ENCODE data around the gene PTPRT.

The PTPRT gene

DNA sequence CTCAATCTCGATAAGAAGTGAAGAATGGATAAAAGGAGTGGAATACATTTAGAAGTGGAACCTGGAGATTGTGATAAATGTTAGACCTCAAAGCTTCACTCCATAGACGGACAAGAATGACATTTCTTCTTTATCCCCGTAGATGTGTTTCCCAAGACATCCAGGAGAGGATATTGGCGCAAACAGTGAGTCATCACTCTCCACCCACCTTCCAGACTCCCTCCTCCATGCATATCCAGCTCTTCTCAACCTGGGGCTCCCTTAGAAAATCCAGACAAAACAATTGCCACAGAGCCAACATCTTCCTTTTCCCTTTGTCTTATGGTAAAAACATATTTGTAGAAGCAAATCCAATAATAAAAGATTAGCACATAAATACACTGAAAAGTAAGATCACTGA lies 586.1 kb downstream of the PTPRT start:
- H3K27ac ChIP-seq: no peak overlapping the region
- no peak for TF ChIP-seq ZFX (IDR thresholded peaks at IDR 0.05; ENCODE audit: borderline replicate concordance)
- TF ChIP-seq, protein P1, sequence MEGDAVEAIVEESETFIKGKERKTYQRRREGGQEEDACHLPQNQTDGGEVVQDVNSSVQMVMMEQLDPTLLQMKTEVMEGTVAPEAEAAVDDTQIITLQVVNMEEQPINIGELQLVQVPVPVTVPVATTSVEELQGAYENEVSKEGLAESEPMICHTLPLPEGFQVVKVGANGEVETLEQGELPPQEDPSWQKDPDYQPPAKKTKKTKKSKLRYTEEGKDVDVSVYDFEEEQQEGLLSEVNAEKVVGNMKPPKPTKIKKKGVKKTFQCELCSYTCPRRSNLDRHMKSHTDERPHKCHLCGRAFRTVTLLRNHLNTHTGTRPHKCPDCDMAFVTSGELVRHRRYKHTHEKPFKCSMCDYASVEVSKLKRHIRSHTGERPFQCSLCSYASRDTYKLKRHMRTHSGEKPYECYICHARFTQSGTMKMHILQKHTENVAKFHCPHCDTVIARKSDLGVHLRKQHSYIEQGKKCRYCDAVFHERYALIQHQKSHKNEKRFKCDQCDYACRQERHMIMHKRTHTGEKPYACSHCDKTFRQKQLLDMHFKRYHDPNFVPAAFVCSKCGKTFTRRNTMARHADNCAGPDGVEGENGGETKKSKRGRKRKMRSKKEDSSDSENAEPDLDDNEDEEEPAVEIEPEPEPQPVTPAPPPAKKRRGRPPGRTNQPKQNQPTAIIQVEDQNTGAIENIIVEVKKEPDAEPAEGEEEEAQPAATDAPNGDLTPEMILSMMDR (IDR thresholded peaks at IDR 0.05): no peak

DNA sequence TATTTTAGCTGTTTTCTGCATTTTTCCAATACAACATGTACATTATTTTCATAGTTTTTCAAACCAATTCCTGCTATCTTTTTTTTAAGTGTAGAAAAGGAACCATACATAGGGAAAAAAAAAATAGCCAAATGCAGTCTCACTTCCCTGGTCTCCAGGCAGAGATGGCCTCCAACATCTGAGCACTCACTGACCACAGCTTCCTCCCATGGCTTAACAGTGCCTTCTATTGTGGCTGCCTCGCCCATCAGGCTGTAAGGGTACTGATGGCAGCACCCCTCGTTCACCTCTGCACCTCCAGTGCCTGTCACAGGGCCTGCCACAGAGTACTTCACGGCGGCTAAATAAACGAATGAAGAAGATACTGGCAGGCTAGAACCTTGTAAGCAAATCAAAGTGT lies 591.1 kb downstream of the PTPRT start:
- no peak for TF ChIP-seq ZFX (IDR thresholded peaks at IDR 0.05; ENCODE audit: borderline replicate concordance)
- TF ChIP-seq, protein P1 (IDR thresholded peaks at IDR 0.05): no peak
- no peak overlapping the region for H3K27ac ChIP-seq

DNA sequence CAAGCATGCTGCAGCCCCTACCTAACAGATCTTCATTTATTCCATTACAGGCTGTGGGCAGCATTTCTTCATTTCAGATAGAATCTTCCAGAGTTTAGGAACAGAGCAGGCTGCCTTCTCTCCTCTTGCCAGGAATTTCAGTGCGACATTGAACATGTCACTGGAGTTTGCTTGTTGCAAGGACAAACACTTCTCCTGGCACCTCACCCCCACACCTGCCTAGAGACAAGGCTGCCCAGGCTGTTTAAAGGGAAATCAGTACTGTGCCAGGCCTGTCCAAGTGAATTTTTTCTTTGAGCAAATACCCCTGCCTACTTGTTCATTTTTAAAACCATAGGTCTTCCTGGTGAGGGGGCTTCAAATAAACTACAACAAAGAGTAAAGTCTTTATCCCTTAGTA lies 594.1 kb downstream of the PTPRT start:
- TF ChIP-seq ZFX (IDR thresholded peaks at IDR 0.05; ENCODE audit: borderline replicate concordance): no peak
- TF ChIP-seq, protein P1 (IDR thresholded peaks at IDR 0.05): no peak
- H3K27ac ChIP-seq: no peak overlapping the region

DNA sequence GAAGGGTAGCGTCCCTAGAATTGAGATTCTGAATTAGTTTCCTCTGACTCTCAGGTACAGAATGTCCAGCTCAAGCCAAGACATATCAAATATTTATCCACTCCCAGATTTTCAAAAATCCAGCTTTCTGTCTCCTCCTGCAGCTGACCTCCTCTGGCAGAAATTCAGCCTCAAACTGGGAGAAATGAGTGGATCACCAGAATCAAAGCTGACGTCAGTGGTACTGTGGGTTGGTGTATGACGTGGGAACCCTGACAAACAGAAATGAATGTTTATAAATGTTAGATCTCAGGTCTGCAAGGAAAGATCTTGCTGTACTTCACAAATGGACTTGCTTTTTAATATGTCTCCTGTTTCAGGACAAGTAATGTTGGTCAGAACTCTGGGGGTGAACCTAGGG lies 595.0 kb downstream of the PTPRT start:
- H3K27ac ChIP-seq: no peak overlapping the region
- no peak for TF ChIP-seq ZFX (IDR thresholded peaks at IDR 0.05; ENCODE audit: borderline replicate concordance)
- TF ChIP-seq, protein P1 (IDR thresholded peaks at IDR 0.05): no peak

DNA sequence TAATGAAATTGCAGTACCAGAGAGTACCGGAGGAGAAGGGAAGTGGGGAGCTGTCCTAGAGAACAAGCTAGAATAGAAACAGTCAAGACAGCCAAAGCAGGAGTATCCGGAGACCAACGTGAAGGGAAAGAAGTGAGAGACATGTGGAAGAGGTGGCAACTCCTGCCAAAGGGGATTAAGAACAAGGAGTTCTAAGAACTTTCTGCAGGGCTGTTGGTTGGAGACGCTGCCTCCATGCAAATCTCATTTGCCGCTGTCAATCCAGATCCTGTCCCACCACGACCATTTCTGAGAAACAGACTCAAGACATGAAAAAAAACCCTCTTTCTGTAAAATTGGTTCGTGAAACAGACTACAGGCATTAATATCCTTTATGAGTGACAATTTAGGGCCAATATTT lies 595.7 kb downstream of the PTPRT start:
- TF ChIP-seq, protein P1 (IDR thresholded peaks at IDR 0.05): no peak
- no peak overlapping the region for H3K27ac ChIP-seq

DNA sequence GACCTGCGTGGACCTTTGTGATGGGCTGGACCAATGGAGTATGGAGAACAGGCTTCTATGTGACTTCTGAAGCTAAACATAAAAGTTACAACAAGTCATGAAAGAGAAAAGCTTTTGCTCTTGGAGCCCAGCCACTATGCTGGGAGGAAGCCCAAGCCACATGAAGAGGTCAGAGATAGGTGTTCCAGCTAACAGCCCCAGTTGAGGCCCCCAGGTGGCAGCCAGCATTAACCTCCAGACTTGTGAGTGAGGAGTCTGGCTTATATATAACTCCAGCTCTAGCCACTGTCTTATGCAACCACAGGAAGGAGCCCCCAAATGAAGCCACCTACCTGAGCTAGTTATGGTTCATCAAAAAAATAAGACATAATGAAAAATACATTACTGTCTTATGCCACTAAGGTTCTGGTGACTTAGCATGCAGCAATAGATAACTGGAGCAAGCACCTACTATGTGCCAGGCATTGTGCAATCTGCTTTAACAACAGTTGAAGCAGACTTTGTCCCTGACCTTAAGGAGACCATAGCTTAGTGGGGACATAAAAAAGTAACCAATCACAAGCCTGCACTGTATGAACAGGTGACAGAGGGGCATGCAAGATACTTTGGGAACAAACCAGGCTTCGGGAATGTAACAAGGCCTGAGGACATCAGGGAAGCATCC lies 599.6 kb downstream of the PTPRT start:
- TF ChIP-seq, protein P1 (IDR thresholded peaks at IDR 0.05): no peak
- TF ChIP-seq ZFX (IDR thresholded peaks at IDR 0.05; ENCODE audit: borderline replicate concordance): no peak
- H3K27ac ChIP-seq: no peak overlapping the region

DNA sequence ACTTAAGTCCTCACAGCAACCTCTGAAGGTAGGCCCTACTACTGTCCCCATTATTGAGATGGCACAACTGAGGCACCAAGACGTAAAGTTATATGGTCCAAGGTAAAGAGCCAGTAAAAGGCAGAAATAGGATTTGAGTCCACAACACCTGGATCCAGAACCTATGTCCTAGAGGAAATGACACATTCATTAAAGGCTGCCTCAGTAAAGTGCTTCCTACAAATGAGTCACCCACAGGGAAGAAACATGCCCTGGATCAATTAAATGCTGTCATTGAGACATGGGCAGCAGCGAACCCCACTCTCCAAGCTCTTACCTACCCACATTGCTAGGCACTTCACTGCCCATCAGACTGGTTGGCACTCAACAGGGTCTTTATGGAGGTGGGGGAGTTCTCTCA lies 600.9 kb downstream of the PTPRT start:
- TF ChIP-seq, protein P1 (IDR thresholded peaks at IDR 0.05): no peak
- no peak for TF ChIP-seq ZFX (IDR thresholded peaks at IDR 0.05; ENCODE audit: borderline replicate concordance)
- H3K27ac ChIP-seq: no peak overlapping the region

Data from 22Rv1 (cell line).